ENCODE measurements around the gene RGCC. TPM values are rescaled to one million over a fixed set of nuclear protein-coding genes. Genes with fewer than 3 reads are reported as not detected.
A peak's percentile ranks its signal among the peaks of the same experiment; 100 is the strongest.
"Not testable (repeated sequence)": the region's sequence is repeated elsewhere in the genome, so short reads cannot be mapped to it uniquely, and the experiment has no call there.

RGCC gene
- total RNA-seq: 79.7 and 174 TPM in 2 replicates

DNA sequence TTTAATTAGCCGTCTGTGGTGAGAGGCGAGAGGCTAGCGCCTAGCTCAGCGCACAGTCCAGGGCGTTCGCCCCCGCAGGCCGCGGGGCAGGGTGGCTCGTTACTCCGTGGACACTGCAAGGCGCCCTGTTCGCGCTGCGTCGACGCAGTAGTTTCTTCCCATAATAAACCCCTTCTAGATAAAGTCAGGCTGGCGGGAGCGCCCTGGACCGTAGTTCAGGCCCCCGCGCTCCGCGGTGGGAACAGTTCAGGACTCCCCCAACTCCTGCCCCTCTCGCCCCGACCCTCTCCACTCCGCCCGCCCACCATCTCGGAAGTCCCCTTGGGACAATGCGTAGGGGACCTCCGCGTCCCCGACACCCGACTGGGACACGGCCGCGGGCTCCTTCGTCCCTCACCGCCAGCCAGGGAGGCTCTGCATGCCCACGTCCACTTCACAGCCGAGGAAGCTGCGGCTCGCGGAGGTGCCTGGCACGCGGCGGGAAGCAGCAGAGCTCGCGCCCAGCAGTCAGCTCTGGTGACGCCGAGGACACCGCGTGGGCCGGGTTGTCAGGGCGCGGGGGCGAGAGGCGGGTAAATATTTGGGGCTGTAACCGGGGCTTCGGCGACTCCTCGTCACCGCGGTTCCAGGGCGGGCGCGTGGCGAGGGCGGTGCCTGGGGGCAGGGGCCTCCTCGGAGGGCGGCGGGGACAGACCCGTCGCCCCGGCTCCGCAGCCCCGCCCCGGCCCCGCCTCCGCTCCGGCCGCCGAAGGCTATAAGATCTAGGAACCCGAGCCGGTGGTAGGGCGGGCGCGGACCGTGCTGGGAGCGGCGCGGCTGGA, at the start of gene RGCC:
TSS of gene RGCC (plus strand) at position 783 of the 821 bp plus-strand sequence. CDS start 158 bp downstream, outside the sequence.
- peak; percentile 85 for DNase-seq

DNA sequence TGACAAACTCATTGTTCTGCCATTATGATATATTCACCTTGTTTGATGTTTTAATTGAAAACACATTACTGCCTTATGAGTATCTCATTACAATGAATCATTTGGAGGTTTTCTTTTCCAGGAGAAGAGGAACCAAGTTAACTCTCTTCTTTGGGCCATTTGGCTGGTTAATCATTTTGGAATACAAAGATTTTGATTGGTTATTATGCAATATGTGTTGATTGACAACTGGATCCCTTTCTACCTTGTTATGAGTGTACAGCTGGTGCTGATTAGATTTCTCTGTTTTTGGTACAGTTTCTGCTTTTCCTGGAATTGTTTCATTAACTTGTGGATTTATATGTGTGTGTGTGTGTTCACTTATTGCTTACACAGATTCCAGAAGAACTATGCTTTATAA, 49.2 kb upstream of the RGCC start:
- no peak for DNase-seq

DNA sequence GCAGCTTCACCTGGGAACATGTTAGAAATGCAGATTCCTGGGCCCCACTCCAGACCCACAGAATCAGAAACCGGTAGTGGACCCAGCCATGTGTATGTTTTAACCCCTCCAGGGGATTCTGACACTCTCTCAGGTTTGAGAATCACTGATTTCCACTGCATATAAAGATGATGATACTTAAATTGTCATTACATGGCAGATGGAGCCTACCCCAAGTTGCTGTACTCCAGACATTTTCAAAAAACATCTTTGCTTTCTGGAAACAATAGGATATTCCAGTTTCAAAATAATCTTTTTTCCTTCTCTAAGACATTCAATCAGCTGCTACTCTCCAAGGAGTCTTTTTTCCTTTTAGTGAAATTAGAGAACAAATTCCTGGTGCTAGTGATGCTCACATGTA, 48.6 kb upstream of the RGCC start:
- no peak for DNase-seq

DNA sequence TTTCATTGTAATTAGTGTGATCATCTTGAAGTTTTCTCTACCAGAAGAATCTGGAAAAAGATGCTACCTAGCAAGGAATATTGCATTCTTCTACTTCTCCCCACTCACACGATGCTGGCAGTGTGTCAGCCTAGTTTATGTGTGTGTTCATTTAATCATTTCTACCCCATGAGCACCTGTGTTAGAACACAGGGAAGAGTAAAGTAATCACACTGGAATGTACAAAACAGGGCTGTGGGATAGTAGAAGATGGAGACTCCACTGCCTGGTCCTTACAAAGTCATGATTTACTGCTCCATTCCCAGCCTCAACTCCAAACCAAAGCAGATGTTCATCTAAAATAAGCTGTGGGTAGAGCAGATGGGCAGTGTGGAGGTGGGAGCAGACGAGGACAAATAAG, 47.7 kb upstream of the RGCC start:
- no peak for DNase-seq

- no peak for DNase-seq
Observed at GRCh38 chr13:41411060-41411459, 46.3 kb upstream of the RGCC start.

- DNase-seq: peak; percentile 61
Observed at GRCh38 chr13:41411522-41411921, 45.8 kb upstream of the RGCC start.

DNA sequence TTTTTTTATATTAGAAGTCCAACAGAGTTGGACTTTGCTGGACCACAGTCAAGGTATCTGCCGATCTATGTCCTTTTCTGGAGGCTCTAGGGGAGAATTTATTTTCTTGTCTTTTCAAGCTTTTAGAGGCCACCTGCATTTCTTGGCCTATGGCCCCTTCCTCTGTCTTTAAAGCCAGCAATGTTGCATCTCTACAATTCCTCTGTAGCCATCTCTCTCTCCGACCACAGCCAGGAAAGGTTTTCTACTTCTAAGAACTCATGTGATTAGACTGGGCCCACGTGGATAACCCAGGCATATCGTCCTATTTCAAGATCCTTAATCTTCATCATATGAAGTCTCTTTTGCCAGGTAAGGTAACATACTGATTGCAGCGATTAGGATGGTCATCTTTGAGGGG, 43.5 kb upstream of the RGCC start:
- DNase-seq: no peak

DNA sequence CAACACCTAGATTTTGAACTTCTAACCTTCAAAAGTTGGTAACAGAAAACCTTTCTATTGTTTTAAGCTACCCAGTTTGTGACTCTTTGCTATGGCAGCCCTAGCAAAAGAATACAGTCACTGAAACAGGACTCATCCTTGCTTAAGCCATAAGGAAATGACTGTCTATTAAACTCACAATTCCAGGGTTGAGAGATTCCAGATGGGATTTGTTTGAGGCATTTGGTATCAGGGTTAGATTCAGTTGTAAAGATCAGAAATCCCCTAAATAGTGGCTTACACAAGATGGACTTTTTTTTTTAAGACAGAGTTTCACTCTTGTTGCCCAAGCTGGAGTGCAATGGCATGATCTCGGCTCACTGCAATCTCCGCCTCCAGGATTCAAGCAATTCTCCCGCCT, 41.1 kb upstream of the RGCC start:
- no peak for DNase-seq

DNA sequence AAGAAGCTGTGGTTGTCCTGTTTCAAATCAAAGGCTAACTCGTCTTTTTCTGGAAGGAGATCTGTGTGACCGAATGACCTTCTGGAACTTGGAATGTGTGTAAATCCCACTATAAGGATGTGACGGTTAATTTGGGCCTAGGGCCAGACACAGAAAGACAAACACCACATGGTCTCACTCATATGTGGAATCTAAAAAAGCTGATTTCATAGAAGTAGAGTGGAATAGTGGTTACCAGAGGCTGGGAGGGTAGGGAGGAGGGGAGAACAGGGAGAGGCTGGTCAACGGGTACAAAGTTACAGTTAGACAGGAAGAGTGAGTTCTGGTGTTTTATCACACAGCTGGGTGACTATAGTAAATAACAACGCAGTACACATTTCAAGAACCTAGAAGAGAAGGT, 39.3 kb upstream of the RGCC start:
- no peak for DNase-seq

DNA sequence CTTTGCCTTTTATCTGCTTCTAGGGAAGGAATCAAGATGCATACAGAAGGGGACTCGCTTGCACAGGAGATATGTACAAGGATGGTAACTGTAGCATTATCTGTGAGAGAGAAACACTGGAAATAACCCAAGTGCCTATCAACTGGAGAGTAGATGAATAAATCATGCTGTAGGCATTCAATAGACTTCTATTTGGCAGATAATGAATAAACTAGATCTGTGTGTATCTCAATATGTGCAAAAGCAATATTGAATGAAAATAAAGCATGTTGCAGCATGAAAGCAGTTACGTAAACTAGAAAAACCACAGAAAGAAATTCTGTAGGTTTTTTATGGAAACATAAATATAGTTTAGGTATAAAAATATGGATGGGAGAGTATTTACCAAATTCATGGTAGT, 38.6 kb upstream of the RGCC start:
- no peak for DNase-seq

DNA sequence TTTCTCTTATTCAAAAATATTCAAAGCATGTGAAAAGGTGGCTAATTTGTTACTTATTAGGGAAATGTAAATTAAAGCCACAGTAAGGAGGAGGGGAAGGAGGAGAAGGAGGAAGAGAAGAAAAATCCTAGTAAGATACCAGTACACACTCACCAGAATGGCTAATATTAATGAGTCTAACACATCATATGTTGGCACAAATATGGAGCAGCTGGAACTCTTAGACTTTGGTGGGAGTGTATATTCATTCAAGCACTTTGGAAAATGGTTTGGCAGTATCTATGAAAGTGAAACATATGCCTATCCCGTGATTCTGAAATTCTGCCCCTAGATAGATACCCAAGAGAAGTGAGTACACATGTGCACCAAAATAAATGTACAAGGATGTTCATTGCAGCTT, 38.1 kb upstream of the RGCC start:
- DNase-seq: no peak

GRCh38 chr13:41420146-41420545, 37.2 kb upstream of the RGCC start:
- DNase-seq: no peak

DNA sequence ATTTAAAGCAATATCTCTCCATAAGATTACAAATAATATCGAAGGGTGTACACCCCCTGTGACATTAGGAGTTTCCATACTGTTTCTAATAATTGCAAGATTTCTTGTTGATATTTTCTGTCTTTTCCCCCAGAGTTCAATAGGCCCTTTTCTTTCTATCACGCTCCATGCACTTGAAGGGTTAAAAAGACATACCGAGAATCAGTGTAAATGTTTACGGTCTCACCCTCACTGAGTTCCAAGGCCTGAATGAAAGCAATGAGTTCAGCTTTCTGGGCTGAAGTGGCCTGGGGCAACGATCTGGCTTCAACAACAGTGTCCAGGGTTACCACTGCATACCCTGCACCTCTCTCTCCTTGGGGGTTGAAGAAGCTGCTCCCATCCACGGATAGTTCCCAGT, 36.0 kb upstream of the RGCC start:
- DNase-seq: not testable (repeated sequence)

GRCh38 chr13:41421983-41422382, 35.4 kb upstream of the RGCC start:
- not testable (repeated sequence) for DNase-seq

DNA sequence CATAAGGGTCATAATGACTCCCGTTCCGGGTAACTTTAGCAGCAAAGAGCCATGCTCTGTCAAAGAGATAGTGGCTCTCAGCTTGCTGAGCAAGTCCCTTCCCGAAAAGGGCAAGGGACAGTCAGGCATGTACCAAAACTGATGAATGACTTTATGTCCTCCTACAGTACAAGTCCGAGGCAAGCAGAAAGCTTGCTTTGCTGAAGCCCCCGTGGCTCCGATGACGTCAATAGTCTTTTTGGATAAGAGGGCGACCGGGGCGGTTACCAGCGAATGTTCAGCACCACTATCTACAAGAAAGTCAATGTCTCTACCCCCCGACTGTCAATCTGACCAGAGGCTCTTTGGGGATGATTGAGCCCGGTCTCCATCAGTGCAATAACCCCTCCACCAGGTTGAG, 34.1 kb upstream of the RGCC start:
- DNase-seq: not testable (repeated sequence)

DNA sequence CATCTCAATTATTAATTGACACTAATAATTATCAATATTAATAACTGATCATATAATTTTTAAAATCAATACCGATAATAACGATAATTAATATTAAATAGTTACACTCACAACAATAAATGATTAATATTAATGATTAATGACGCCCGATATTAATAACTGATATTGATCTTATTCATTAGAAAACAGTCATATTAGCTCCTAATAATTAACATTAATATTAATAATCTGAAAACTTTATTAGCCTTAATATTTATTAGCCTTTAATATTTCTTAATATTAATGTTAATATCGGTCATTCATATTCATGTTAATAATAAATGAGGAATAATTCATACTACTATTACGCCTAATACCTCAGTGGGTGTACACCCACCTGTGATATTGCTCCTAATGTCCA, 32.7 kb upstream of the RGCC start:
- DNase-seq: not testable (repeated sequence)

DNA sequence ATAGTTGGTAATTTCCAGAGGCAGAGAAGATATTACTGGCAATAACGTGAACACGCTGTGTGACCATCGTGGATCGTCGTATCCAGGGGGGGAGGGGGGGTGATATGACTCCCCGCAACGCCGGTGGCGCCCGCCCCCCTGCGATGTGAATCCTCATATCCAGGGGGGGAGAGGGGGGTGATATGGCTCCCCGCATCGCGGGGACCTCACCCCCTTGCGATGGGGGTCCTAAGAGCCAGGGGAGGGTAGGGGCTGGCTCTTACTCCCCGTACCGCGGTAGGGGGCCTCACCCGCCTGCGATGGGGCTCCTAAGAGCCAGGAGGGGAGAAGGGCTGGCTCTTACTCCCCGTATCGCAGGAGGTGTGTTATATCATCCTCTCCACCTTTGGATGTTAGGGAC, 31.3 kb upstream of the RGCC start:
- no peak for DNase-seq

- DNase-seq: peak; percentile 23
Observed at GRCh38 chr13:41427666-41428065, 29.7 kb upstream of the RGCC start.

DNA sequence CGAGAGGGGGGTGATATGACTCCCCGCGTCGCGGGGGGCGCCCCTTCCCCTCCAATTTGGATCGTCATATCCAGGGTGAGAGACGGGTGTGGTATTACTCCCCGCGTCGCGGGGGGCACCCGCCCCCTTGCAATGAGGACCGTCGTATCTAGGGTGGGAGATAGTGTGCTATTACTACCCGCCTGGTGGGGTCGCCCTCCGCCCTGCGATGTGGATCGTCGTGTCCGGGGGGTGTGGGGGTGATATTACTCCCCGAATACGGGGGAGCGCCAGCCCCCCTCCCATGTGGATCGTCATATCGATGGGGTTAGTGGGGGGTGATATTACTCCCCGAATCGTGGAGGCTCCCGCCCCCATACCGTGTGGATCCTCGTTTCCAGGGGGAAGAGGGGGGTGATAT, 29.2 kb upstream of the RGCC start:
- peak; percentile 49 for DNase-seq

GRCh38 chr13:41434030-41434429, 23.3 kb upstream of the RGCC start:
- not testable (repeated sequence) for DNase-seq

- DNase-seq: no peak
Observed at GRCh38 chr13:41434831-41435520, 22.4 kb upstream of the RGCC start.

DNA sequence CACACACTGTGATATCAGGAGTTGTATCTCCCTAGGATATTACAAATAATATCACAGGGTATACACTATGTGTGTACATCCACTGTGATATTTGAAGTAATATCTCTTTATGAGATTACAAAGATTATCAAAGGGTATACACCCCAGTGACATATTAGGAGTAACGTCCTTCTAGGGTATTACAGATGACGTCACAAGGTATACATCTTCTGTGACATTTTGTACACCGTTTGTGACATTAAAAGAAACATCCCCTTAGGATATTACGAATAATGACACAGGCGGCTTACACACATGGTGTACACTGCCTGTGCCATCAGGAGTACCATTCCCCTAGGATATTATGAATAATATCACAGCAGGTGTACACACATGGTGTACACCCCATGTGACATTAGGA, 13.4 kb upstream of the RGCC start:
- DNase-seq: no peak

- DNase-seq: no peak
Observed at GRCh38 chr13:41452462-41452861, 4.9 kb upstream of the RGCC start.

DNA sequence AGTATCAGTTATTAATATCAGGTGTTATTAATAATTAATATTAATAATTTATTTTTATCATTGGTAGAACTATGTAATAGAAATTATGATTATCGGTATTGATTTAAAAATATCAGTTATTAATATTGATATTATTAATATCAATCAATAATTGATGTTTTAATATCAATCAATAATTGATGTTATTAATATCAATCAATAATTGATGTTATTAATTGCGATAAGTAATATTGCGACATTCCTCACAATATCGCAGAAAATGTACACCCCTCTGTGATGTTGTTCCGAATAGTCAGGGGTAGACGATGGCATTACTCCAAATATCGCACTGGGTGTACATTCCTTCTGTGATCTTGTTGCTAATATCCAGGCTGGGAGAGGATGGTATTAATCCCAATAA, 3.7 kb upstream of the RGCC start:
- DNase-seq: no peak
